GM12801 (cell line): Measurements from ENCODE around the gene PRKAG2.

ENCODE experiments used
- CTCF ChIP-seq: IDR thresholded peaks from one replicate; pipeline ENCODE4 v1.5.1; 2011; ENCODE audit warnings: control low read depth; ENCODE audit not compliant: insufficient read length; ENCODE audit errors: extremely low read depth

The PRKAG2 gene

GRCh38 chr7:151672716-151673115 lies 204.2 kb downstream of the PRKAG2 start:
- no peak for TF ChIP-seq CTCF

GRCh38 chr7:151671514-151671913 lies 205.4 kb downstream of the PRKAG2 start:
- no peak for TF ChIP-seq CTCF

GRCh38 chr7:151669762-151670161 lies 207.2 kb downstream of the PRKAG2 start:
- no peak for TF ChIP-seq CTCF

GRCh38 chr7:151666886-151667285 lies 210.0 kb downstream of the PRKAG2 start:
- no peak for TF ChIP-seq CTCF

- TF ChIP-seq CTCF: no peak
Observed at GRCh38 chr7:151665368-151665767, 211.5 kb downstream of the PRKAG2 start.

GRCh38 chr7:151664268-151664667 lies 212.6 kb downstream of the PRKAG2 start:
- TF ChIP-seq CTCF: no peak

GRCh38 chr7:151663382-151664100 lies 213.4 kb downstream of the PRKAG2 start:
- no peak for TF ChIP-seq CTCF
